ENCODE measurements around the gene DNAJC30.

Gene DNAJC30

DNA sequence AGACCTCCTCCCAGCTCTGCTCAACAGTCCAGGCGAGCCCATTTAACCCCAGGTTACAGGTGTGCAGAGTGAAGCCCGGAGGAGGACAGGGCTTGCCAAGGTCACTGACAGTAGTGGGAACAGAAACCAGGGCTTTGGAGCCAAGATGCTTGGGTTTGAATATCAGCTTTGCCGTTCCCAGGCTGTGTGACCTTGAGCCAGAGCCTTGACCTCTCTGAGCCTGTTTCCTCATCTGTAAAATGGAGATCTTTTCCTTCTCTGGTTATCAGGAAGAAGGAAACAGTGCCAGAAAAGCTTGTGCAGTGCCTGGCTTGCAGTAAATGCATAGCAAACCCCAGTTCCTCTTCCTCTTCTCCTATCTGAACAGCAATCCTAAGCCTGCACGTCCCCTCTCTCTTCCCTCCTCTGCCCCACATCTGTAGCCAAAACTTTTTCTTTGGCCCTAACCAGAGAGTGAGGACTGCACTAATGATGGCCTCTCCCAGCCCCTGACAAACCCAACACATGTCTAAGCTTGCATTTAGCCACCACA lies 37.5 kb downstream of the DNAJC30 start:
- DNase-seq (ENCODE audit: low spot score): no peak
- no peak overlapping the region for H3K4me3 ChIP-seq
- TF ChIP-seq, protein P1, sequence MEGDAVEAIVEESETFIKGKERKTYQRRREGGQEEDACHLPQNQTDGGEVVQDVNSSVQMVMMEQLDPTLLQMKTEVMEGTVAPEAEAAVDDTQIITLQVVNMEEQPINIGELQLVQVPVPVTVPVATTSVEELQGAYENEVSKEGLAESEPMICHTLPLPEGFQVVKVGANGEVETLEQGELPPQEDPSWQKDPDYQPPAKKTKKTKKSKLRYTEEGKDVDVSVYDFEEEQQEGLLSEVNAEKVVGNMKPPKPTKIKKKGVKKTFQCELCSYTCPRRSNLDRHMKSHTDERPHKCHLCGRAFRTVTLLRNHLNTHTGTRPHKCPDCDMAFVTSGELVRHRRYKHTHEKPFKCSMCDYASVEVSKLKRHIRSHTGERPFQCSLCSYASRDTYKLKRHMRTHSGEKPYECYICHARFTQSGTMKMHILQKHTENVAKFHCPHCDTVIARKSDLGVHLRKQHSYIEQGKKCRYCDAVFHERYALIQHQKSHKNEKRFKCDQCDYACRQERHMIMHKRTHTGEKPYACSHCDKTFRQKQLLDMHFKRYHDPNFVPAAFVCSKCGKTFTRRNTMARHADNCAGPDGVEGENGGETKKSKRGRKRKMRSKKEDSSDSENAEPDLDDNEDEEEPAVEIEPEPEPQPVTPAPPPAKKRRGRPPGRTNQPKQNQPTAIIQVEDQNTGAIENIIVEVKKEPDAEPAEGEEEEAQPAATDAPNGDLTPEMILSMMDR (IDR thresholded peaks at IDR 0.05): no peak
- H3K27ac ChIP-seq: no peak overlapping the region

DNA sequence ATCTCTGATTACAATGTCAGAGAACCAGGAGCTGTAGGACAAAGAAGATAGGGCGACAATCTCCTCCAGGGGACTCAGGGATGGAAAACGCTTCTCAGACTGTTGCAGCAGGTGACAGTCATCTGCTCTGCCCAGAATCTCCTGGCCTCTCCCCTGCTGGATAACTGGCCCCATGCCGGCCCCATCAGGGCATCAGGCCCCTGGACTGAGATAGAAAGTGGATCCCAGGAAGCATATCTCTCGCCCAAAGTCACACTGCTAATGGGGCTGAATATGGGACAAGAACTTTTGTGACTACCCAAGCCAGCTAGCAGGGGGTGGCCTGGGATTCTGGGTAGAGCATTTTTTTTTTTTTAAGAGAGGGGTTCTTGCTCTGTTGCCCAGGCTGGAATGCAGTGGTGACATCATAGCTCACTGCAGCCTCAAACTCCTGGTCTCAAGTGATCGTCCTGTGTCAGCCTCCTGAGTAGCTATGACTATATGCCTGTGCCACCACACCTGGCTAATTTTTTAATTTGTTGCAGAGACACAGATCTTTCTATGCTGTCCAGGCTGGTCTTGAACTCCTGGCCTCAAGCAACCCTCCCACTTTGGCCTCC lies 38.5 kb downstream of the DNAJC30 start:
- no peak overlapping the region for H3K4me3 ChIP-seq
- H3K27ac ChIP-seq: no peak overlapping the region
- TF ChIP-seq, protein P1 (IDR thresholded peaks at IDR 0.05): no peak
- no peak for DNase-seq (ENCODE audit: low spot score)

DNA sequence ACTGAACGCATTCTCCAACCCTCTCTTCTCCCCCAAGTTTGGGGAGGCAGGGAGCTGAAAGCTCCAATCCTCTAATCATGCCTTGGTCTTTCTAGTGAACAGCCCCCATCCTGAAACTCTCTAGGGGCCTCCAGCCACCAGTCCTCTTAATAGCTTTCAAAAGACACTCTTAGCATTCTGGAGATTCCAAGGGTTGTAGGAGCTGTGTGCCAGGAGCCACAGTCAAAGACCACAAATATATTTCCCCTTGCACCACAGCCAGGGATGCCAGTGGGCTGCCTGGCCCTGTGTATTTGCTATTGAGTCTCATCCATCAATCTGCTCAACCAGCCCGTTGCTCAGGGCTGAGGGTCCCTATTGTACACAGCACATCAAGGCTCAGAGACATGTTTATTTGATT lies 40.4 kb downstream of the DNAJC30 start:
- DNase-seq (ENCODE audit: low spot score): no peak
- no peak overlapping the region for H3K27ac ChIP-seq
- TF ChIP-seq, protein P1 (IDR thresholded peaks at IDR 0.05): no peak

DNA sequence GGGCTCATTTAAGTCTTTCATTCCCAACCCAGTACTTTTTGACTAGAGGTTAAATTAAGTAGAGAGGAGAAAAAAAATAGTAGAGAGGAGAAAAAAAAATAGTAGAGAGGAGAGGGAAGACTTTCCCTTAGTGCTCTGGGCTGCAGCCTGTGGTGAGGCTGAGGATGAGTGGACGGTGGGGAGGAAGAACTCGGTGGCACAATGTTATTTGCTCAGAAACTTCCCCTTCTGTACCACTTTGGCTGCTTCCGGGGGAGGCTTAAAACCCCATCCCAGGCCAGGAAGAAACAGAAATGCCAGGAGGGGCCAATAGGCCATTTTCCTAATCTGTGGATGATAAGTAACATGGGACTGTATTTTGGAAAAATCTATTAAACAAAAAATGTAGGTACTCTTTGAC lies 44.3 kb downstream of the DNAJC30 start:
- no peak overlapping the region for H3K4me3 ChIP-seq
- DNase-seq (ENCODE audit: low spot score): no peak

More for the DNA sequence above, 40.4 kb downstream of the DNAJC30 start:
- no peak overlapping the region for H3K4me3 ChIP-seq

DNA sequence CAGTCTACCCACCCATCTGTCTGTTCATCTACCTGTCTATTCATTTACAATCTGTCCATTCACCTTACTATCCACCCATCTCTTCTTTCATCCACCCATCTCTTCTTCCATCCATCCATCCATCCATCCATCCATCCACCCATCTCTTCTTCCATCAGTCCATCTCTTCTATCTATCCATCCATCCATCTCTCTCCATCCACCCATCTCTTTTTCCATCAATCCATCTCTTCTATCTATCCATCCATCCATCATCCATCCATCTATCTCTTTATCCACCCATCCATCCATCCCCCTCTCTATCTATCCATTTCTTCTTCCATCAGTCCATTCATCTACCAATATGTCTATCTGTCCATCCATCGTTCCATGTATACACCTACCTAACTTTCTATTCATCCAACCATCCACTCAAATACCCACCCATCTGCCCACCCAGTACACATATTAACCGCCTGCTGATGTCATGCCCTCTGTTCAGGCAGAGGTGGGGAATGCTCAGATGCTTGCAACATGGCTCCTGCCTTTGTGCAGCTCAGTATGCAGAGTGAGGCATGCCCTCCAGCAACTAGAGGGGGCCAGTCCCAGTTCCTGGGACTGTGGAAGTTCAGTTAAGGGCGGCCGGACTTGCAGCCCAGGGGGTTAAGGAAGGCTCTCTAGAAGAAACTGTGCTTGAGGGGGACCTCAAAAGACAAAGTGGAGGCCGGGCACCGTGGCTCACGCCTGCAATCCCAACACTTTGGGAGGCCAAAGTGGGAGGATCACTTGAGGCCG lies 47.6 kb downstream of the DNAJC30 start:
- TF ChIP-seq, protein P1 (IDR thresholded peaks at IDR 0.05): no peak
- no peak for DNase-seq (ENCODE audit: low spot score)
- no peak overlapping the region for H3K27ac ChIP-seq
- H3K4me3 ChIP-seq: no peak overlapping the region

More for the DNA sequence above, 44.3 kb downstream of the DNAJC30 start:
- TF ChIP-seq, protein P1 (IDR thresholded peaks at IDR 0.05): no peak
- H3K27ac ChIP-seq: no peak overlapping the region

DNA sequence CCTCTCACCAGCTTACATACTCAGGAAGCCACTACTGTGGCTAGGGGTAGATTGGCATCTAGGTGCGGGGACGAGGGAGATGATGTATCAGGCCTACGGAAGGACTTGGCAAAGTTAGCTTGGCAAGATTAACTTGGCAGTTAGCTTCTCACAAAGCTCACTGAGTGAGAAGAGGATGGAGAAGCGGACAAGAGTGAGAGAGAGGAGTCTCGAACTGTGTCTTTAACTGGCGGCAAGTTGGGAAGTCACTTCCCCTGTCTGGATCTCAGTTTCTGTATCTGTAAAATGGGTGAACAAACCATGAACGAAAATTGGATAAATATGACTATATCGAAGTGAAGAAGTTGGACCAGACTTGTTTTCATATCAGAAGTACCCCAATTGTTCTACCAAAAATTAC lies 49.4 kb downstream of the DNAJC30 start:
- no peak for DNase-seq (ENCODE audit: low spot score)
- Histone ChIP-seq H3K4me3 (no peak overlapping the region), H3K27ac (no peak overlapping the region)
- TF ChIP-seq, protein P1 (IDR thresholded peaks at IDR 0.05): no peak
